Measurements from ENCODE around the gene TMEM176B.
"Not testable (repeated sequence)": the region's sequence is repeated elsewhere in the genome, so short reads cannot be mapped to it uniquely, and the experiment has no call there.

The TMEM176B gene

GRCh38 chr7:150774131-150774530 is 26.0 kb downstream of the TMEM176B start:
- H3K9ac ChIP-seq (ENCODE audit: low read length); H3K27ac ChIP-seq (ENCODE audit: low read depth, low read length); H3K23ac ChIP-seq (ENCODE audit: low read length); H3K4ac ChIP-seq (ENCODE audit: low read depth, low read length); H3K14ac ChIP-seq (ENCODE audit: low read length); H3K27me3 ChIP-seq (ENCODE audit: insufficient read depth, low read length); H4K12ac ChIP-seq (ENCODE audit: low read depth, low read length); H3K36me3 ChIP-seq (ENCODE audit: control insufficient read depth in 1 of 2, insufficient read depth in 2 of 2, low read length in 2 of 2); H3K79me2 ChIP-seq (ENCODE audit: control insufficient read depth, insufficient read depth, low read length, poor library complexity); H3K9me3 ChIP-seq (ENCODE audit: insufficient read depth, low read depth, low read length); H3K4me2 ChIP-seq (ENCODE audit: low read length); H2AFZ ChIP-seq (ENCODE audit: insufficient read depth, low read length, poor library complexity); DNase-seq; H4K8ac ChIP-seq (ENCODE audit: low read depth, low read length); H3K4me1 ChIP-seq (ENCODE audit: control insufficient read depth in 1 of 2, insufficient read depth in 2 of 2, low read length in 2 of 2); H2BK120ac ChIP-seq (ENCODE audit: insufficient read depth, low read length, poor library complexity); H2AK5ac ChIP-seq (ENCODE audit: low read length); H3K18ac ChIP-seq (ENCODE audit: low read length); H3K79me1 ChIP-seq (ENCODE audit: low read length); H4K91ac ChIP-seq (ENCODE audit: low read depth, low read length); H3K4me3 ChIP-seq (ENCODE audit: low read depth, low read length); H2BK5ac ChIP-seq (ENCODE audit: low read depth, low read length, poor library complexity); H2BK12ac ChIP-seq (ENCODE audit: low read length): not testable (repeated sequence)
- no CpG with 5 or more reads among the region's 1 CpG for WGBS (ENCODE audit: extremely low coverage, insufficient coverage, insufficient read length)

- Histone ChIP-seq H2AFZ (ENCODE audit: insufficient read depth, low read length, poor library complexity) (no peak overlapping the region), H2BK12ac (ENCODE audit: low read length) (no peak overlapping the region), H3K27ac (ENCODE audit: low read depth, low read length) (no peak overlapping the region), H3K4me1 (ENCODE audit: control insufficient read depth in 1 of 2, insufficient read depth in 2 of 2, low read length in 2 of 2) (no peaks in the 10 kb centered on the region), H3K4me2 (ENCODE audit: low read length) (no peak overlapping the region), H3K14ac (ENCODE audit: low read length) (no peak overlapping the region), H4K91ac (ENCODE audit: low read depth, low read length) (no peak overlapping the region), H3K9ac (ENCODE audit: low read length) (no peak overlapping the region), H3K18ac (ENCODE audit: low read length) (no peak overlapping the region), H2BK5ac (ENCODE audit: low read depth, low read length, poor library complexity) (no peak overlapping the region), H3K9me3 (ENCODE audit: insufficient read depth, low read depth, low read length) (no peaks in the 10 kb centered on the region), H3K4ac (ENCODE audit: low read depth, low read length) (no peak overlapping the region), H3K79me2 (ENCODE audit: control insufficient read depth, insufficient read depth, low read length, poor library complexity) (no peaks in the 10 kb centered on the region), H3K23ac (ENCODE audit: low read length) (no peak overlapping the region), H4K8ac (ENCODE audit: low read depth, low read length) (no peak overlapping the region), H3K27me3 (ENCODE audit: insufficient read depth, low read length) (no peaks in the 10 kb centered on the region), H4K12ac (ENCODE audit: low read depth, low read length) (no peak overlapping the region), H2BK120ac (ENCODE audit: insufficient read depth, low read length, poor library complexity) (no peak overlapping the region), H3K36me3 (ENCODE audit: control insufficient read depth in 1 of 2, insufficient read depth in 2 of 2, low read length in 2 of 2) (no peaks in the 10 kb centered on the region), H3K4me3 (ENCODE audit: low read depth, low read length) (no peak overlapping the region), H2AK5ac (ENCODE audit: low read length) (no peak overlapping the region), H3K79me1 (ENCODE audit: low read length) (no peaks in the 10 kb centered on the region)
- WGBS (ENCODE audit: extremely low coverage, insufficient coverage, insufficient read length) = no CpG with 5 or more reads among the region's 4 CpGs
- no peak for DNase-seq
These were observed 30.4 kb downstream of the TMEM176B start for GRCh38 chr7:150769768-150770167.

- no peaks in the 10 kb centered on the region for H3K27me3 ChIP-seq (ENCODE audit: insufficient read depth, low read length)
- H2BK120ac ChIP-seq (ENCODE audit: insufficient read depth, low read length, poor library complexity) = no peak overlapping the region
- no peak overlapping the region for H3K23ac ChIP-seq (ENCODE audit: low read length)
- no peak overlapping the region for H3K4ac ChIP-seq (ENCODE audit: low read depth, low read length)
- H3K14ac ChIP-seq (ENCODE audit: low read length) = no peak overlapping the region
- H3K79me2 ChIP-seq (ENCODE audit: control insufficient read depth, insufficient read depth, low read length, poor library complexity) = no peaks in the 10 kb centered on the region
- H3K36me3 ChIP-seq (ENCODE audit: control insufficient read depth in 1 of 2, insufficient read depth in 2 of 2, low read length in 2 of 2) = no peaks in the 10 kb centered on the region
- no peak overlapping the region for H2BK12ac ChIP-seq (ENCODE audit: low read length)
- H3K9ac ChIP-seq (ENCODE audit: low read length) = no peak overlapping the region
- H3K18ac ChIP-seq (ENCODE audit: low read length) = no peak overlapping the region
- DNase-seq = no peak
- no peak overlapping the region for H3K4me2 ChIP-seq (ENCODE audit: low read length)
- no peaks in the 10 kb centered on the region for H3K79me1 ChIP-seq (ENCODE audit: low read length)
- H2AFZ ChIP-seq (ENCODE audit: insufficient read depth, low read length, poor library complexity) = no peak overlapping the region
- H3K4me1 ChIP-seq (ENCODE audit: control insufficient read depth in 1 of 2, insufficient read depth in 2 of 2, low read length in 2 of 2) = no peaks in the 10 kb centered on the region
- no peak overlapping the region for H3K4me3 ChIP-seq (ENCODE audit: low read depth, low read length)
- H2AK5ac ChIP-seq (ENCODE audit: low read length) = no peak overlapping the region
- no peak overlapping the region for H4K8ac ChIP-seq (ENCODE audit: low read depth, low read length)
- no peak overlapping the region for H4K91ac ChIP-seq (ENCODE audit: low read depth, low read length)
- H3K9me3 ChIP-seq (ENCODE audit: insufficient read depth, low read depth, low read length) = no peaks in the 10 kb centered on the region
- H2BK5ac ChIP-seq (ENCODE audit: low read depth, low read length, poor library complexity) = no peak overlapping the region
- H4K12ac ChIP-seq (ENCODE audit: low read depth, low read length) = no peak overlapping the region
- no peak overlapping the region for H3K27ac ChIP-seq (ENCODE audit: low read depth, low read length)
These were observed 33.8 kb downstream of the TMEM176B start for GRCh38 chr7:150766334-150766709.

GRCh38 chr7:150759479-150759878 is 40.7 kb downstream of the TMEM176B start:
- Histone ChIP-seq H3K4me2 (ENCODE audit: low read length) (no peak overlapping the region), H3K23ac (ENCODE audit: low read length) (no peak overlapping the region), H2AK5ac (ENCODE audit: low read length) (no peak overlapping the region), H3K4me1 (ENCODE audit: control insufficient read depth in 1 of 2, insufficient read depth in 2 of 2, low read length in 2 of 2) (no peaks in the 10 kb centered on the region), H3K9ac (ENCODE audit: low read length) (no peak overlapping the region), H3K4me3 (ENCODE audit: low read depth, low read length) (no peak overlapping the region), H3K27ac (ENCODE audit: low read depth, low read length) (no peak overlapping the region), H3K4ac (ENCODE audit: low read depth, low read length) (no peak overlapping the region), H2BK120ac (ENCODE audit: insufficient read depth, low read length, poor library complexity) (no peak overlapping the region), H3K9me3 (ENCODE audit: insufficient read depth, low read depth, low read length) (no peaks in the 10 kb centered on the region), H3K79me2 (ENCODE audit: control insufficient read depth, insufficient read depth, low read length, poor library complexity) (no peaks in the 10 kb centered on the region), H3K36me3 (ENCODE audit: control insufficient read depth in 1 of 2, insufficient read depth in 2 of 2, low read length in 2 of 2) (no peaks in the 10 kb centered on the region), H4K8ac (ENCODE audit: low read depth, low read length) (no peak overlapping the region), H3K27me3 (ENCODE audit: insufficient read depth, low read length) (no peaks in the 10 kb centered on the region), H4K12ac (ENCODE audit: low read depth, low read length) (no peak overlapping the region), H3K18ac (ENCODE audit: low read length) (no peak overlapping the region), H4K91ac (ENCODE audit: low read depth, low read length) (no peak overlapping the region), H2AFZ (ENCODE audit: insufficient read depth, low read length, poor library complexity) (no peak overlapping the region), H2BK12ac (ENCODE audit: low read length) (no peak overlapping the region), H3K14ac (ENCODE audit: low read length) (no peak overlapping the region), H3K79me1 (ENCODE audit: low read length) (no peaks in the 10 kb centered on the region), H2BK5ac (ENCODE audit: low read depth, low read length, poor library complexity) (no peak overlapping the region)
- no peak for DNase-seq
- no CpG with 5 or more reads among the region's 1 CpG for WGBS (ENCODE audit: extremely low coverage, insufficient coverage, insufficient read length)

- Histone ChIP-seq H3K14ac (ENCODE audit: low read length) (no peak overlapping the region), H3K23ac (ENCODE audit: low read length) (no peak overlapping the region), H2AFZ (ENCODE audit: insufficient read depth, low read length, poor library complexity) (no peak overlapping the region), H2AK5ac (ENCODE audit: low read length) (no peak overlapping the region), H2BK5ac (ENCODE audit: low read depth, low read length, poor library complexity) (no peak overlapping the region), H3K36me3 (ENCODE audit: control insufficient read depth in 1 of 2, insufficient read depth in 2 of 2, low read length in 2 of 2) (no peaks in the 10 kb centered on the region), H3K18ac (ENCODE audit: low read length) (no peak overlapping the region), H3K79me1 (ENCODE audit: low read length) (no peaks in the 10 kb centered on the region), H3K9ac (ENCODE audit: low read length) (no peak overlapping the region), H3K79me2 (ENCODE audit: control insufficient read depth, insufficient read depth, low read length, poor library complexity) (no peaks in the 10 kb centered on the region), H4K12ac (ENCODE audit: low read depth, low read length) (no peak overlapping the region), H3K4me1 (ENCODE audit: control insufficient read depth in 1 of 2, insufficient read depth in 2 of 2, low read length in 2 of 2) (no peaks in the 10 kb centered on the region), H2BK120ac (ENCODE audit: insufficient read depth, low read length, poor library complexity) (no peak overlapping the region), H3K9me3 (ENCODE audit: insufficient read depth, low read depth, low read length) (no peaks in the 10 kb centered on the region), H3K4me2 (ENCODE audit: low read length) (no peak overlapping the region), H3K27ac (ENCODE audit: low read depth, low read length) (no peak overlapping the region), H3K4me3 (ENCODE audit: low read depth, low read length) (no peak overlapping the region), H2BK12ac (ENCODE audit: low read length) (no peak overlapping the region), H3K4ac (ENCODE audit: low read depth, low read length) (no peak overlapping the region), H4K8ac (ENCODE audit: low read depth, low read length) (no peak overlapping the region), H3K27me3 (ENCODE audit: insufficient read depth, low read length) (no peaks in the 10 kb centered on the region), H4K91ac (ENCODE audit: low read depth, low read length) (no peak overlapping the region)
- WGBS (ENCODE audit: extremely low coverage, insufficient coverage, insufficient read length) = no CpG with 5 or more reads among the region's 1 CpG
- peak in 1 of 2 donors; percentile 37 for DNase-seq
These were observed 43.3 kb downstream of the TMEM176B start for GRCh38 chr7:150756858-150757257.
